Astrocyte (in vitro differentiated cells and primary cell): ENCODE data around the gene NHERF2. TPM values are rescaled to one million over a fixed set of nuclear protein-coding genes. Genes with fewer than 3 reads are reported as not detected.
A peak's percentile ranks its signal among the peaks of the same experiment; 100 is the strongest.

Experiments used
- DNase-seq: peaks from one replicate; pipeline ENCODE4 v3.0.0-alpha.2; 2010; ENCODE audit warnings: low read depth
- FAIRE-seq: peaks from 2 replicates; lab custom pipeline; 2011; peaks lifted over from hg19 to GRCh38; lab: Jason Lieb, UNC
- H2AFZ ChIP-seq: 2 replicates; pipeline ENCODE4 v1.6.0; 2012; ENCODE audit warnings: low read depth, low read length, inconsistent platforms
- H3K27ac ChIP-seq: 2 replicates; pipeline ENCODE4 v1.5.1; 2011; ENCODE audit warnings: low read depth, low read length, inconsistent platforms
- H3K27me3 ChIP-seq: 2 replicates; pipeline ENCODE4 v1.6.0; 2011; ENCODE audit warnings: low read length, inconsistent platforms; ENCODE audit not compliant: insufficient read depth
- H3K36me3 ChIP-seq: 2 replicates; pipeline ENCODE4 v1.5.1; 2011; ENCODE audit warnings: low read length, inconsistent platforms; ENCODE audit not compliant: insufficient read depth
- H3K4me1 ChIP-seq: 2 replicates; pipeline ENCODE4 v1.5.1; 2011; ENCODE audit warnings: low read length, inconsistent platforms; ENCODE audit not compliant: insufficient read depth
- H3K4me2 ChIP-seq: 2 replicates; pipeline ENCODE4 v1.6.0; 2012; ENCODE audit warnings: low read length, inconsistent platforms
- H3K4me3 ChIP-seq: 2 replicates; pipeline ENCODE4 v1.5.1; 2011; ENCODE audit warnings: low read depth, mild to moderate bottlenecking, low read length, inconsistent platforms; ENCODE audit not compliant: insufficient read depth
- H3K79me2 ChIP-seq: 2 replicates; pipeline ENCODE4 v1.6.0; 2012; ENCODE audit warnings: mild to moderate bottlenecking, low read length, inconsistent platforms; ENCODE audit not compliant: insufficient read depth
- H3K9ac ChIP-seq: 2 replicates; pipeline ENCODE4 v1.6.0; 2012; ENCODE audit warnings: mild to moderate bottlenecking, low read length, inconsistent platforms
- H3K9me3 ChIP-seq: 2 replicates; pipeline ENCODE4 v1.5.1; 2012; ENCODE audit warnings: low read depth, mild to moderate bottlenecking, low read length, inconsistent platforms; ENCODE audit not compliant: insufficient read depth
- H4K20me1 ChIP-seq: 2 replicates; pipeline ENCODE4 v1.6.0; 2012; ENCODE audit warnings: low read length, inconsistent platforms; ENCODE audit not compliant: insufficient read depth
- H3K27ac Mint-ChIP-seq: one replicate; pipeline ENCODE4 v1.8.0; 2021; ENCODE audit warnings: mild to moderate bottlenecking, mixed read lengths; ENCODE audit not compliant: unreplicated experiment
- H3K27me3 Mint-ChIP-seq: one replicate; pipeline ENCODE4 v1.8.0; 2021; ENCODE audit warnings: low read depth, mixed read lengths; ENCODE audit not compliant: unreplicated experiment
- H3K36me3 Mint-ChIP-seq: one replicate; pipeline ENCODE4 v1.8.0; 2021; ENCODE audit warnings: low read depth, mixed read lengths; ENCODE audit not compliant: unreplicated experiment
- H3K4me1 Mint-ChIP-seq: one replicate; pipeline ENCODE4 v1.8.0; 2021; ENCODE audit warnings: low read depth, mixed read lengths; ENCODE audit not compliant: unreplicated experiment
- H3K4me3 Mint-ChIP-seq: one replicate; pipeline ENCODE4 v1.8.0; 2021; ENCODE audit warnings: mild to moderate bottlenecking, moderate library complexity, mixed read lengths; ENCODE audit not compliant: unreplicated experiment
- H3K9me3 Mint-ChIP-seq: one replicate; pipeline ENCODE4 v1.8.0; 2021; ENCODE audit warnings: mild to moderate bottlenecking, mixed read lengths; ENCODE audit not compliant: unreplicated experiment
- CTCF ChIP-seq: IDR thresholded peaks from 2 replicates; pipeline ENCODE4 v1.5.1; 2011; ENCODE audit warnings: low read depth, mild to moderate bottlenecking, inconsistent platforms, low read length, moderate library complexity; ENCODE audit not compliant: insufficient read depth
- EZH2 ChIP-seq: IDR thresholded peaks from 2 replicates; pipeline ENCODE4 v1.6.1; 2012; ENCODE audit warnings: mild to moderate bottlenecking, low read length, inconsistent platforms; ENCODE audit not compliant: insufficient read depth
- total RNA-seq: library from RNA; stranded (reverse); gene quantifications from 2 replicates; pipeline ENCODE4 v1.2.1, GENCODE V29; 2021

The NHERF2 gene
- total RNA-seq, 1 donor from 2014 or later = 92.5 TPM

DNA sequence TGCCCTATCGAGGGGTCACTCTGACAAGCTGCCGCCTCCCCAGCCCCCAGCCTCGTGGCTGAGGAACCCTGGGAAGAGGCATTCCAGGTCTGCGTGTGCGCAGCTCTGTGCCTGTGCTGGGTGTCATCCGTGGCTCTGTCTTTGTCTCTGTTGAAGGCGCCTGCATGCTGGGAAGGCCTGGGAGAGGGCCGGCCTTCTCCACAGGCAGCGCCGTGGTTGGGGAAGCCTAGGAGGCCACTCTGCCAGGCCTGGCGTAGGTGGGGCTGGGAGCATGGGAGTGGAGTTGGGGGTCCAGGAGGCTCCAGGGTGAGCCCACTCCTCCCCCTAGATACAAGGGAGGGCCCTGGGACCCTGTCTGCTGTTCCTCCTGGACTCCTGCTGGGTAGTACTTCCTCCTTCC lies 3.3 kb downstream of the NHERF2 start:
- no peak overlapping the region for H2AFZ ChIP-seq
- H3K9me3 ChIP-seq = no peaks in the 10 kb centered on the region
- no peak overlapping the region for H3K4me3 Mint-ChIP-seq
- peaks cover 46% of the 10 kb centered on the region for H3K79me2 ChIP-seq
- H3K27me3 ChIP-seq = no peaks in the 10 kb centered on the region
- no peak overlapping the region for H3K4me3 ChIP-seq
- no peaks in the 10 kb centered on the region for H3K27me3 Mint-ChIP-seq
- TF ChIP-seq CTCF = no peak
- no peak for TF ChIP-seq EZH2
- H3K9ac ChIP-seq = no peak overlapping the region
- no peak overlapping the region for H3K4me2 ChIP-seq
- H3K27ac ChIP-seq = no peak overlapping the region
- H3K27ac Mint-ChIP-seq = no peak overlapping the region
- no peaks in the 10 kb centered on the region for H3K36me3 ChIP-seq
- H3K9me3 Mint-ChIP-seq = no peaks in the 10 kb centered on the region
- no peak for DNase-seq
- no peak for FAIRE-seq
- peaks cover 23% of the 10 kb centered on the region for H4K20me1 ChIP-seq
- H3K36me3 Mint-ChIP-seq = no peaks in the 10 kb centered on the region
- peaks cover 38% of the 10 kb centered on the region for H3K4me1 ChIP-seq
- H3K4me1 Mint-ChIP-seq = peaks cover 18% of the 10 kb centered on the region

DNA sequence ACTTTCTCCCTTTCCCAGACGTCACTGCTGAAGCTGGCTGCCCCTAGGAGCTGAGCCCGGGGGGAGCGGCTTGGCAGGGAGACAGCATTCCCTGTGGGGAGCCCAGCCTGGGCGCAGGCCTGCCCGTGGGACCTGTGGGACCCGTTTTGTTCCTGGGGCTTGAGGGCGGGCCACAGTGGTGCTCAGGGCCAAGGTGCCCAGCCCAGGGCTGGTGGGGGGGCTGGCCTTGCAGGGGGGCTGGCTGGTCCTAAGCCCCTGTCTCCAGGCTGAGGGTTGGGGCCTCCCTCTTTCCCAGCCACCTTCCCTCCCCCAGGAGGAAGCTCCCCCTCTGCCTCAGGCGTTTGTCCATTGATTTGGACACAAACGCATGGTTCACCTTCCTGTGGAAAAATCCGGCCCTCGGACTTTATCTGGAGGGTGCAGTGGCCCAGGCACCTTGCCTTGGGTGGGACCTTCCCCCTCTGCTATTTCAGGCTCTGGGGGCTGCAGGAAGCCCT lies 4.4 kb downstream of the NHERF2 start:
- H3K27ac ChIP-seq = no peak overlapping the region
- peaks cover 49% of the 10 kb centered on the region for H3K4me1 ChIP-seq
- no peaks in the 10 kb centered on the region for H3K27me3 ChIP-seq
- peaks cover 24% of the 10 kb centered on the region for H4K20me1 ChIP-seq
- H3K4me2 ChIP-seq = no peak overlapping the region
- Mint-ChIP-seq H3K27me3 (no peaks in the 10 kb centered on the region), H3K4me1 (peaks cover 18% of the 10 kb centered on the region), H3K4me3 (no peak overlapping the region), H3K36me3 (no peaks in the 10 kb centered on the region), H3K27ac (no peak overlapping the region), H3K9me3 (no peaks in the 10 kb centered on the region)
- no peak overlapping the region for H3K4me3 ChIP-seq
- H3K36me3 ChIP-seq = no peaks in the 10 kb centered on the region
- FAIRE-seq = no peak
- no peak for TF ChIP-seq EZH2
- TF ChIP-seq CTCF = no peak
- H3K9me3 ChIP-seq = no peaks in the 10 kb centered on the region
- H3K79me2 ChIP-seq = peaks cover 55% of the 10 kb centered on the region
- no peak overlapping the region for H2AFZ ChIP-seq
- DNase-seq = no peak
- H3K9ac ChIP-seq = no peak overlapping the region

- H3K9me3 Mint-ChIP-seq = no peaks in the 10 kb centered on the region
- Histone ChIP-seq H3K9ac (peak overlapping the region; percentile 89), H3K36me3 (no peaks in the 10 kb centered on the region), H3K9me3 (no peaks in the 10 kb centered on the region), H3K4me3 (no peak overlapping the region), H3K27ac (peak overlapping the region; percentile 95), H3K4me1 (peaks cover 53% of the 10 kb centered on the region), H3K27me3 (no peaks in the 10 kb centered on the region), H3K4me2 (peak overlapping the region; percentile 99), H3K79me2 (peaks cover 66% of the 10 kb centered on the region), H4K20me1 (peaks cover 25% of the 10 kb centered on the region), H2AFZ (no peak overlapping the region)
- H3K4me3 Mint-ChIP-seq = peak overlapping the region; percentile 62
- TF ChIP-seq CTCF = no peak
- no peak for TF ChIP-seq EZH2
- H3K4me1 Mint-ChIP-seq = peaks cover 18% of the 10 kb centered on the region
- H3K27me3 Mint-ChIP-seq = no peaks in the 10 kb centered on the region
- FAIRE-seq (no peak), DNase-seq (peak; percentile 27)
- H3K27ac Mint-ChIP-seq = no peak overlapping the region
- H3K36me3 Mint-ChIP-seq = no peaks in the 10 kb centered on the region
Measured at GRCh38 chr16:2032285-2033056, 5.8 kb downstream of the NHERF2 start.
